ENCODE results near the gene REPIN1.

REPIN1 gene

GRCh38 chr7:150404805-150405583 is 36.4 kb downstream of the REPIN1 start (continued):
- TF ChIP-seq ZNF157 (tag by site-specific recombination; IDR thresholded peaks at IDR 0.05), result no peak
- TF ChIP-seq ZBTB21 (tag by site-specific recombination; IDR thresholded peaks at IDR 0.05), result peak; percentile 17; the same call in 1 of the 2 replicates
- no peak for TF ChIP-seq ZNF510 (tag by site-specific recombination; IDR thresholded peaks at IDR 0.05; ENCODE audit: insufficient replicate concordance)
- TF ChIP-seq ATF2 (tag by site-specific recombination; IDR thresholded peaks at IDR 0.05; ENCODE audit: low read depth), result 0 out of 2 replicates have a peak, but pooled peaks have one; percentile 14
- no peak for TF ChIP-seq ZNF26 (tag by site-specific recombination; IDR thresholded peaks at IDR 0.05)
- TF ChIP-seq ZNF239 (tag by site-specific recombination; IDR thresholded peaks at IDR 0.05), result no peak
- no peak for TF ChIP-seq ZNF133 (tag by site-specific recombination; IDR thresholded peaks at IDR 0.05)
- no peak; the same call in 1 of the 2 replicates for TF ChIP-seq ZNF596 (tag by site-specific recombination; IDR thresholded peaks at IDR 0.05)
- TF ChIP-seq KLF7 (tag by site-specific recombination; IDR thresholded peaks at IDR 0.05; ENCODE audit: borderline replicate concordance), result 0 out of 2 replicates have a peak, but pooled peaks have one; percentile 41
- no peak; the same call in 1 of the 2 replicates for TF ChIP-seq ZNF785 (tag by site-specific recombination; IDR thresholded peaks at IDR 0.05)
- TF ChIP-seq ZNF777 (tag by site-specific recombination; IDR thresholded peaks at IDR 0.05; ENCODE audit: borderline replicate concordance), result 0 out of 2 replicates have a peak, but pooled peaks have one; percentile 34
- peak; percentile 43; the same call in 1 of the 2 replicates for TF ChIP-seq ZNF76 (tag by site-specific recombination; IDR thresholded peaks at IDR 0.05; ENCODE audit: borderline replicate concordance, low read depth)
- peak; percentile 42 for TF ChIP-seq SP2 (tag by site-specific recombination; IDR thresholded peaks at IDR 0.05)
- TF ChIP-seq ZFP69B (tag by site-specific recombination; IDR thresholded peaks at IDR 0.05), result peak; percentile 48; the same call in 1 of the 2 replicates
- peak; percentile 80 for TF ChIP-seq ZBTB44 (tag by site-specific recombination; IDR thresholded peaks at IDR 0.05)
- TF ChIP-seq ZXDB (tag by site-specific recombination; IDR thresholded peaks at IDR 0.05), result no peak
- no peak for TF ChIP-seq ZNF626 (tag by site-specific recombination; IDR thresholded peaks at IDR 0.05)
- no peak for TF ChIP-seq BCL6B (tag by site-specific recombination; IDR thresholded peaks at IDR 0.05)
- TF ChIP-seq ZBTB17 (tag by site-specific recombination; IDR thresholded peaks at IDR 0.05), result 0 out of 2 replicates have a peak, but pooled peaks have one; percentile 17
- no peak for TF ChIP-seq ZNF830 (tag by site-specific recombination; IDR thresholded peaks at IDR 0.05; ENCODE audit: low read depth)
- 0 out of 2 replicates have a peak, but pooled peaks have one; percentile 56 for TF ChIP-seq BCL11A (tag by site-specific recombination; IDR thresholded peaks at IDR 0.05; ENCODE audit: low read depth)
- TF ChIP-seq HOXD13 (CRISPR knock-in tag; IDR thresholded peaks at IDR 0.05; ENCODE audit: borderline replicate concordance), result no peak
- peak; percentile 44; the same call in 1 of the 2 replicates for TF ChIP-seq KLF1 (tag by site-specific recombination; IDR thresholded peaks at IDR 0.05)
- TF ChIP-seq ZNF404 (tag by site-specific recombination; IDR thresholded peaks at IDR 0.05), result no peak
- peak; percentile 39; the same call in 1 of the 2 replicates for TF ChIP-seq ZBTB8A (tag by site-specific recombination; IDR thresholded peaks at IDR 0.05)
- TF ChIP-seq KLF17 (tag by site-specific recombination; IDR thresholded peaks at IDR 0.05), result peak; percentile 68
- TF ChIP-seq ZBTB26 (tag by site-specific recombination; optimal IDR thresholded peaks at IDR 0.05), result peak; percentile 87
- no peak for TF ChIP-seq ZNF24 (tag by site-specific recombination; IDR thresholded peaks at IDR 0.05)
- no peak for TF ChIP-seq GLI4 (tag by site-specific recombination; IDR thresholded peaks at IDR 0.05)
